Measurements from ENCODE around the gene ZNF41. TPM values are rescaled to one million over a fixed set of nuclear protein-coding genes. Genes with fewer than 3 reads are reported as not detected.

The ZNF41 gene
- total and polyA plus RNA-seq, 2 of the 13 experiments (the other 11 are each of a cell fraction or from before 2014, with no cell fraction given) = 2.3 to 3.9 TPM

GRCh38 chrX:47482512-47483305 is at the start of gene ZNF41 (continued):
- TF ChIP-seq SOX13 (IDR thresholded peaks at IDR 0.05) = no peak
- no peak for TF ChIP-seq SOX13 (CRISPR knock-in tag; conservative IDR thresholded peaks at IDR 0.05 in 1 of 2, IDR thresholded peaks at IDR 0.05 in 1 of 2)
- TF ChIP-seq MTA3 (CRISPR knock-in tag; IDR thresholded peaks at IDR 0.05) = no peak
- TF ChIP-seq RBM39 (IDR thresholded peaks at IDR 0.05; ENCODE audit: low read depth, low read length, poor library complexity, severe bottlenecking) = no peak
- TF ChIP-seq ZFP91 (CRISPR knock-in tag; IDR thresholded peaks at IDR 0.05; ENCODE audit: borderline replicate concordance) = 0 out of 2 replicates have a peak, but pooled peaks have one; percentile 31
- peak; percentile 86 for TF ChIP-seq ZHX1 (CRISPR knock-in tag; IDR thresholded peaks at IDR 0.05; ENCODE audit: low read depth)
- peak; percentile 42; the same call in 1 of the 2 replicates for TF ChIP-seq MYC (CRISPR knock-in tag; IDR thresholded peaks at IDR 0.05; ENCODE audit: borderline replicate concordance)
- TF ChIP-seq POLR2G (IDR thresholded peaks at IDR 0.05; ENCODE audit: low read depth, low read length) = peak; percentile 70
- peak; percentile 37; the same call in 1 of the 2 replicates for TF ChIP-seq SALL1 (CRISPR knock-in tag; IDR thresholded peaks at IDR 0.05)
- no peak for TF ChIP-seq SATB2 (CRISPR knock-in tag; IDR thresholded peaks at IDR 0.05)
- no peak for TF ChIP-seq NCOA1 (CRISPR knock-in tag; IDR thresholded peaks at IDR 0.05)
- TF ChIP-seq ZNF382 (CRISPR knock-in tag; IDR thresholded peaks at IDR 0.05; ENCODE audit: borderline replicate concordance) = no peak
- peak; percentile 30; the same call in 1 of the 2 replicates for TF ChIP-seq BCL6 (CRISPR knock-in tag; IDR thresholded peaks at IDR 0.05)
- TF ChIP-seq CHD2 (IDR thresholded peaks at IDR 0.05; ENCODE audit: low read depth, low read length) = no peak
